Endothelial cell of umbilical vein (primary cell): ENCODE data around the gene CCDC60.

Experiments
- CTCF ChIP-seq, 2 donors: IDR thresholded peaks; 1 replicate in 1 of 2; 2 replicates in 1 of 2; pipeline ENCODE4 v1.5.1; 2011; ENCODE audit warnings: low read length in 2 of 2, mild to moderate bottlenecking in 2 of 2, moderate library complexity in 2 of 2, control low read depth in 1 of 2, inconsistent platforms in 1 of 2, low read depth in 1 of 2; ENCODE audit not compliant: insufficient read depth in 1 of 2; ENCODE audit errors: extremely low read depth in 1 of 2
- EZH2 ChIP-seq: IDR thresholded peaks from 2 replicates; pipeline ENCODE4 v1.6.1; 2012; ENCODE audit warnings: borderline replicate concordance, low read depth, mild to moderate bottlenecking, moderate library complexity, low read length, inconsistent platforms; ENCODE audit not compliant: severe bottlenecking
- POLR2A ChIP-seq: IDR thresholded peaks from 2 replicates; pipeline ENCODE4 v1.6.1; 2012; ENCODE audit warnings: low read depth, mild to moderate bottlenecking, control low read depth, low read length

GRCh38 chr12:119365451-119365850 is 30.9 kb downstream of the CCDC60 start:
- TF ChIP-seq EZH2 (no peak), POLR2A (no peak), CTCF (IDR thresholded peaks at IDR 0.05; ENCODE audit: extremely low read depth in 1 of 2, insufficient read depth in 1 of 2, low read depth in 1 of 2, low read length in 2 of 2) (no peak)
